Measurements from ENCODE around the gene TPP1. TPM values are rescaled to one million over a fixed set of nuclear protein-coding genes. Genes with fewer than 3 reads are reported as not detected.

TPP1 gene
- total RNA-seq, 2 donors from 2014 or later = 80.9 to 137 TPM

DNA sequence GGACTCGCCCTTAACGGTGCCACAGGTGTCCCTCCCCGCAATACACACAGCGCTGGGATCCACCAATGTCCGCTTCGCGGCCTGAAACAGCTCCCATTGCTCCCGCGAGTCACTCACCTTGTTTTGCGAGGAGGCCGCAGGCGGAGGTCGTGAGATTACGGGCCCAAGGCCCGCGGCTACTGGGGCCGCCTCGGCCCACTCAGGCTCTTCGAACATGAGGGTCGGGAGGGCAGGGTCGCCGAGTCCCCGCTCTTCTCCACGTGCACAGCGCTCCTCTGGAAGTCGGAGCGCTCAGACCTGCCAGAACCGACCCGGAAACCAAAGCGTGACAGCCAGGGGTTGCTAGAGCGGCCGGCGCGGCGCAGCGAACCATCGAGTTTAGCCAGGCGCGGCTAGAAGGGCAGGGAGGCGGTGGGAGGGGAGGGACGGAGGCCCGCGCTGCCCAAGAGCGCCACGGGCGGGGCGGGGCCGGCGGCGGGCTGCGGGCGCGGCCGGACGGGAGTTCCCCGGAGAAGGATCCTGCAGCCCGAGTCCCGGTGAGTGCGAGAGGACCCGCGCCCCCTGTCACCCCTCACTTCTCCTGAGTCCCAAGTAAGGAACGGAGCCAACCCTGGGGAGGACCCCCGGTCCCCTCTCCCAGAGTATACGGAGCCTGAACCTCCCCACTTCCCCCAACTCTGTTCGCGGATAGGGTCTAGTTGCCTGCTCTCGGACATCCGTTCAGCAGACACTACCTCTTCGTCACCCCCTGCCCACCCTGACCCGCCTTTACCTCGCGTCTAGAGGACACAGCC is 15.7 kb downstream of the TPP1 start, which contains the start of the genes ILK and RRP8:
TSS of gene ILK (plus strand) at position 488 of the 794 bp plus-strand sequence. CDS start 498 bp downstream, outside the sequence.
TSS of gene RRP8 (minus strand) at position 330 of the 794 bp plus-strand sequence. CDS start at position 216, 114 bp downstream.
- peak; percentile 98 for DNase-seq (ENCODE audit: low spot score)
- intact Hi-C loops (cut with DNase I) = no loop called here

DNA sequence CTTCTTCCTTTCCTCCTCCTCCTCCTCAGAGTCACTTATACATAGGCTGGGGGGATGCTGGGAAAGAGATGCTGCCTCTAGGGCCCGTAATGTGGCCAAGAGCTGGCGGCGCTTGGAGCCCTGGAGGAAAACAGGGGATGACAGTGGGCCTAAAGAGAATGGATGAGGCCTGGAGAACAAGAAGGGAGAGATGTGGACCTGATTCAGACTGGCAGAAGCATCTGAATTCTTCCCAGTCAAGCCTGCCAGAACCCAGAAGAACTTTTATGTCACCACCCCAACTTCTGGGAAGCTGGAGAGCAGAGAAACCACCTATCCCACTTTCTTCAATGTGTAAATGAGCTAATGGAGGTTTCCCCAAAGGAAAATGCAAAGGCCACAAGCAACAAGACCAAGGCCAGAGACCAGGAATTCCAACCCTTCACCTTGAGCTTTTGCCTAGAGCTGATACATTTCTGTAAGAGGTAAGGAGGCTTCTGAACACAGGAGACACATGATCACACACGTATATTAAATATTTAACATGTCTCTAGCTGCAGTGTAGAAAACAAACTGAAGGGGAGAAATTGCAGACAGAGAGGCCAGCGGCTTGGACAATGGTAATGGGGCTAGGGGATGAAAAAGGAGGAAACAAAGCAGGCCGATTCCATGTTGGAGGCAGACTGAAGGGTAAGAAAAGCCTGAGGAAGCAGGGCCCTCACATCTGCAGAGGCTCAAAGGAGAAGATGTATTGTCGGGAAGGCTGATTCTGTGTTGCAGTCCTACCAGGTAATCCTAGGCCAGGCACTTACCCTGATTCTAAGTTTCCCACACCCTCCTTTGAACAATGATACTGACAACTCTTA is 16.9 kb downstream of the TPP1 start:
- intact Hi-C loops (cut with DNase I) = no loop called here
- no peak for DNase-seq (ENCODE audit: low spot score)

DNA sequence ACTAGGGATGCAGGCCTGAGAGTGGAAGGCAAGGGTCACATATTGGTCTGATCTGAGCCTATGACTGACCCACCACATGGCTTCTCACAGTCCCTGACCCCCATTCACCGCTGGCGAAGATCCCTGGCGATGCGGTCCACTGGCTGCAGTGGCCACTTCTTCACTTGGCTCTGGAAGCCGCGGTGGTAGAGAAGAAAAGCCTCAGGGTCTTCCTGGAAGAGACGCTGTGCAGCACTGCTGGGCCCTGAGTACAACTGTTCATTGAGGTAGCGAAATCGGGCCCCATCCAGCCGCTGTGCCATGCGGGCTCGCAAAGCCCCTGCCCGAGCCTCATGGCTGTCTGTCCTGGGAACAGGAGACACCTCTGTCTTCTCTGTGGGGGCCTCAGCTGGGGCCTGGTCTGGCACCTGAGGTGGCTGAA is 18.2 kb downstream of the TPP1 start:
- no peak for DNase-seq (ENCODE audit: low spot score)
- intact Hi-C loops (cut with DNase I) = no loop called here

DNA sequence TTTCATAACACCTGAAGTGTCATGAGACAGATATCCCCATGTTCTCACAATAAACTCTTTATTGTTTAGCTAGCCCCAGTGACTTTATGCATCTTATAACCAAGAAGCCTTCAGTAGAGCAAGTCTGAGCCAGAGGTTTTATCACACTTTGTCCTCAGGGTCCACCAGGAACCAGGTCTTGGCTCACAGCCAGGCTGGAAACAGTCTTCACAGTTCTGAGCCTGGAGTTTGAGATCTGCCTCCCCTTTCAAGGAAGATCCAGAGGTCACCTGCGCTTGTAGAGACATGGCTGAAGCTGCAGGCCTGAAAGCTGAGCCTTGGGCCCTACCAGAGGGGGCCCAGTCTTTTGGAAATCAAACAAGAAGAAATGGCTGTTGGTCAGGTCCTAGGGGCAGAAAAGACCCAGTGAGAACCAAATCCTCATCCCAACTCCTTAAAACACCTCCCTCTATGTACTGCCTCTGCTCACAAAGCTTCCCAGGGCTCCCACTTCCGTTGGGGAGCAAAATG is 19.3 kb downstream of the TPP1 start:
- intact Hi-C loops (cut with DNase I) = no loop called here
- no peak for DNase-seq (ENCODE audit: low spot score)

DNA sequence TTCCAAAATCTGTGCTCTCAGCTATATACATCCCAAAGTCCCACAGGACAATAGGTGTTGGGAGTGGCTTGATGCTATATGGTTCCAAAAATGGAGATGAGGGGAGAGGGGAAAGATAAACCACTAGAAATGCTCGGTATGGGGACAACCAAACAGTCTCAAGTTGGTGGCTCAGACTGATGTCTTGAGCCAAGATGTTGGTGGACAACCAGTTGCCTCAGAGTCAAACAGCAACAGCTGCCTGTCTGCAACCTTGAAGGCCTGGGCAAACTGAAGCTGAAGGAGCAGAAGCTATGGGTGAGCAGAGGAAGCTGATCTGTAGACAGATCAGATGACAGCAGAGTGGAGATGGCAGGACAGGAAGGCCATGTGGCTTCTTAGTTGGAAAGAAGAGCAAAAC is 19.8 kb downstream of the TPP1 start:
- intact Hi-C loops (cut with DNase I) = no loop called here

DNA sequence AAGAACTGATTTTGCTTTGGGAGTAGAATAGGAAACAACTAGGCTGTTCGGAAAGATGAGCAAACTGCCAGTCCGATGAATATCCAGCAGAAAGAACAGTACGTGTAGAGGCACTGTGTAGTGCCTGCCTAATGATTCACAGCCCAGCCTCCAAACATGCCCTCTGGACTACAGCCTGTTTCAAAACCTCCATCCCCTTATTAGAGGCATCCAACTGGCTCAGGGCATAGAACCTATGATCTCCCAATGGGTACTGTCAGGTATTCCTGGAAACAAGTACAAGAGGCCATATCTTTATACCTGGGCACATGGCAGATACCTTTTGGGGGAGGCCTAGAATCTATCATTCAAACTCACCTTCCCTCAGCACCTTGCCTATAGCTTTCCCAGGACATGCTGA is 20.7 kb downstream of the TPP1 start:
- intact Hi-C loops (cut with DNase I) = no loop called here
- no peak for DNase-seq (ENCODE audit: low spot score)

More for the DNA sequence above, 19.8 kb downstream of the TPP1 start:
- DNase-seq (ENCODE audit: low spot score) = no peak

DNA sequence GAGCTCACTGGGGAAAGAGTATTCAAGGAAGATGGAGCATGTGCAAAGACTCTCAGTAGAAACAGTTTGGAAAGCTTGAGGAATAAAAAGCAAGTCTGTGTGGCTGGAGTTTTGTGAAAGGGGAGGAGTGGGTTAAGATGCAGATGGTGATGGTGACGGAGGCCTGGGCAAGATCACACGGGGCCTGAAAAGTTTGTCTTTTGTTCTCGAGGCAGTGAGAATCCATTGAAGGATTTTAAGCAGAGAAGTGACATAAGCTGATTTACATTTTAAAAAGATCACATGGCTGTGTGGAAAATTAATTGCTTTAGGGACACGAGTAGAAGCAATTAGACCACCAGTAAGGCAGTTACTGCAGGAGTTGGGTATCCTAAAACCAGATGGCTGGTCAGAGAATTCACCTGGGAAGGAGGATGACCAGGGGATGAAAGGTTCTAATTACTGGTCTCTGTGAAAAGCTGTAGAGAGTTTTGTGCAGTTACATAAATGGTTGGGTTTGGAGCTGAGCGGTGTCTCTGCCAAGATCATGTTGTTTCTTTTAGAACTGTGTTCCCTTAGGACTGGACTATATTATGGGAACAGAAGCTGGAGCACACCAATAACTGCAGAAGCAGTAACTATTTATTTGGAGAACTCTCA is 22.9 kb downstream of the TPP1 start:
- intact Hi-C loops (cut with DNase I) = no loop called here
- no peak for DNase-seq (ENCODE audit: low spot score)

DNA sequence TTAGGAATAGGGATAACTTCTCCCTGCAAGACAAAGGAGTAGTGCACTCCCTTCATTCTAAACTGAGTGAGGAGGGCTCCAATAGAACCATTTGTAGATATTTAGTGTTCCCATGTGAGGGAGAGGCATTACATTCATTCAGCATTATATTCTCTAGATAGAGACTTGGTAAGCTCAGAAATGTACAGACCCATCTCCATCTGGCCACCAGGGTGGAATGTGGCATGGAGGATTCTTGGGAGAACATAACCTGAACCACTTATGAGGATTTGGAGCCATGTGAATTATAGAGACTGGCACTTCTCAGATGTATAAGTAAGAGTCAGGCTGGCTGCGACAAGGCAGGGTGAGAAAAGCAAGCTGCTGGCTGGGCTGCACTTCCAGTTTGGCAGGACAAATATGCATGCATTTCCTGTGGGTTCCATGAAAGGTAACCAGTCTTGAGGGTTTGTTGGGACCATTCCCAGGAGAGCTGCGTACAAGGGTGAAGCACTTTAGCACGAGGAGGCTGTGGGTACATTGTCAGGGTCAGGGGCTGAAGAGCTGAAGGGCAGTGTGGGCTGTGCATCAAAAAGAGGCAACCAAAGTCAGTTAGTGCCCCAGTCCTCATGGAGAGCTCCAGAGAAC is 25.0 kb downstream of the TPP1 start:
- no peak for DNase-seq (ENCODE audit: low spot score)
- intact Hi-C loops (cut with DNase I) = loop anchor here in 1 of 2 donors (2.0 kb wide), 1 partner anchor 59 kb away; no protein-coding TSS in a partner anchor

DNA sequence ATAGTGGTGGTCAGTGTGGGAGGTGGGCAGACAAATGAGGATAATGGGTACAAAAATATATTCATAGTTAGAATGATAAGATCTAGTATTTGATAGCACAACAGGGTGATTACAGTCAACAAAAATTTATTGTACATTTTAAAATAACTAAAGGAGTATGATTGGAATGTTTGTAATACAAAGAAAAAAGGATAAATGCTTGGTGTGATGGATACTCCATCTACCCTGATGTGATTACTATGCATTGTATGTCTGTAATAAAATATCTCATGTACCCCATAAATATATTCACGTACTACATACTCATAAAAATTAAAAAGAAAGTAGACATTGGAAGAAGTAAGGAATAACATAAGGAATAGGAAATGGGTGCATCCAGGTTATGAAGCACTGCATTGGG is 31.2 kb downstream of the TPP1 start:
- intact Hi-C loops (cut with DNase I) = no loop called here
- DNase-seq (ENCODE audit: low spot score) = no peak

DNA sequence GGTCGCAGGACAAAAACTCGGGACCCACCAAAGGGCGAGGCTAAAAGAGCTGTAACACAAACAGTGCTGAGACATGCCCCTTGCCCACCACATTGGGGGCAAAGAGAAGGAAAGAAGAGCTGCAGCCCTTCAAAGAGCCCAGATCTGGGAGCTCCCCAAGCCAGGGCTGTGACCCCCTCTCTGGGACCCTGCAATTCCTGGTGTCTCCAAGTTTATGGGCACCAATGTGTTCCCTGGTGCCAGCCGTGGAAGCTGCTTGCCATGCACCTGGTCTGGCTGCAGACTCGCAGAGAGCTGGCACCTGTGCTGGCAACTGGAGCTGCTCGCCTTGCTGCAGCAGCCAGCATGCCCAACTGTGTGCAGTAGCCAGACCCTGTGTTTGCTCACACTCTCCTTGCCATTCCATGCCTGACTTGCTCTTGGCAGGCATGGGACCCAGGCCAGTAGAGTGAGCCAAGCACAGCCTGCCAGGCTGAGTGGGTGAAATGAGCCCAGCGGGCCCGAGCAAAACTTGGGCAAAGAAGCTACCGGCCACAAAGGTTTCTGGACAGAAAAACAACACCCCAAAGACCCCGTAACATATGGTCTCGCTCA is 31.8 kb downstream of the TPP1 start:
- intact Hi-C loops (cut with DNase I) = no loop called here
- DNase-seq (ENCODE audit: low spot score) = no peak

DNA sequence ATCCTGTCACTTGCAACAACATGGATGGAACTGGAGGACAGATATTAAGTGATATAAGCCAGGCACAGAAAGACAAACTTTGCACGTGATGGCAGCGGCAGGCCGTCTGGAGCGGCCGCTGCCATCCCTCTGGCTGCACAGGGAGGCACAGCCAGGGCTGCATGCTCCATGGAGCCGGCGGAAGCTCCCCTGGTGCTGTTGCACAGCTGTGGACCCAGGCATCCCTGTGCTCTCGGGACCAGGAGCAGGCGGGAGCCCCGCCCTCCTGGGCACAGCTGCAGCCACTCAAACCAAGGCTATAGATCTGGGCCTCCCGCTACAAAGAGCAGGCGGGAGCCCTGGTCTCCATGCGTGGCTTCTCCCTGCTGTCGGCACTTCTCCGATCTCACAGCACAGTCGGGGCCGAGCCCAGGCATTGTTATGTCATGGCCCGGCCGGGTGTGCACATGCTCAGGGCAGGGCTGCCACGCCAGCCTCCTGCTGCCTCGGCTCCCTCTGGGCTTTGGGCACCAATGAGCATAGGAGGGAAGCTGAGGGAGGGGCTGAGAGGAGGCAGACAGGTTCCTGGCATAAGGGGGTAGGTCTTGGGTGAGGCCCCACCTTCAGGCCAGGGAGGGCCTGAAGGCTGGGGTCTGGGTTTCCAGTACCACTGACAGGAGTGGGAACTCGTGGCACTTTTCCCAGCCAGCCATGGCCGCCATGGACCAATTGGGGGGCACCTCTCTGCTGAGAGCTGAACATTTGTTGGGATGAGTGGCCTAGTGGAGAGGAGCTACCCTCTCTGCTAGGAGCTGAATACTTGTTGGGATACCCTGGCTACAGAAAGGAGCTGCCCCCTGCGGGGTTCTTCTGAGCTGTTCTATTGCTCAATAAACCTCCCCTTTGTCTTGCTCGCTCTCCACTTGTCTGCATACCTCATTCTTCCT is 32.5 kb downstream of the TPP1 start:
- intact Hi-C loops (cut with DNase I) = no loop called here
- DNase-seq (ENCODE audit: low spot score) = no peak

DNA sequence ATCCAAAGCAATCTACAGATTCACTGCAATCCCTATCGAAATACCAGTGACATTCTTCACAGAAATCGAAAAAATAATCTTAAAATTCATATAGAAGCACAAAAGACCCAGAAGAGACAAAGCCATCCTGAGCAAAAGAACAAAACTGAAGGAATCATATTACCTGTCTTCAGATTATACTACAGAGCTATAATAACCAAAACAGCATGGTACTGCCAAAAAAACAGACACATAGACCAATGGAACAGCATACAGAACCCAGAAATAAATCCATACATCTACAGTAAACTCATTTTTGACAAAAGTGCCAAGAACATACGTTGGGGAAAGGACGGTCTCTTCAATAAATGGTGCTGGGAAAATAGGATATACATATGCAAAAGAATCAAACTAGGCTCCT is 34.7 kb downstream of the TPP1 start:
- no peak for DNase-seq (ENCODE audit: low spot score)
- intact Hi-C loops (cut with DNase I) = no loop called here

DNA sequence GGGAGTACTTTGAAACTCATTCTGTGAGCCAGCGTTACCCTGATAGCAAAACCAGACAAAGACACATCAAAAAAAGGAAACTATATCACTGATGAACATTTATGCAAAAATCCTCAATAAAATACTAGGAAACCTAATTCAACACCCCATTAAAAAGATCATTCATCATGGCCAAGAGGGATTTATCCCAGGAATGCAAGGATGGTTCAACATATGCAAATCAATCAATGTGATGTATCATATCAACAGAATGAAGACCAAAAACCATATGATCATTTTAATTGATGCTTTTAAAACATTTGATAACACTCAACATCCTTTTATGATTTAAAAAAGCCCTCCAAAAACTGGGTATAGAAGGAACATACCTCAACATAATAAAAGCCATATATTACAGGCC is 35.6 kb downstream of the TPP1 start:
- no peak for DNase-seq (ENCODE audit: low spot score)
- intact Hi-C loops (cut with DNase I) = no loop called here

DNA sequence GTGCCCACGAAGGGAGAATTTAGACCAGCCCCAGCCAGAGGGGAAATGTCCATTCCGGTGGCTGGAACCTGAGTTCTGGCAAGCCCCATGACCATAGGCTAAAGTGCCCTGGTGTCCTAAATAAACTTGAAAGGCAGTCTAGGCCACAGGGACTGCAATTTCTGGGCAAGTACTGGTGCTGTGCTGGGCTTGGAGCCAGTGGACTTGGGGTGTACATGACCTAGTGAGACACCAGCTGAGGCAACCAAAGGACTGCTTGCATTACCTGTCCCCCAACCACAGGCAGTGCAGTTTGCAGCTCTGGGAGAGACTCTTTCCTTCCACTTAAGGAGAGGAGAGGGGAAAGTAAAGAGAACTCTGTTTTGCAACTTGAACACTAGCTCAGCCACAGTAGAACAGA is 39.5 kb downstream of the TPP1 start:
- no peak for DNase-seq (ENCODE audit: low spot score)
- intact Hi-C loops (cut with DNase I) = no loop called here

DNA sequence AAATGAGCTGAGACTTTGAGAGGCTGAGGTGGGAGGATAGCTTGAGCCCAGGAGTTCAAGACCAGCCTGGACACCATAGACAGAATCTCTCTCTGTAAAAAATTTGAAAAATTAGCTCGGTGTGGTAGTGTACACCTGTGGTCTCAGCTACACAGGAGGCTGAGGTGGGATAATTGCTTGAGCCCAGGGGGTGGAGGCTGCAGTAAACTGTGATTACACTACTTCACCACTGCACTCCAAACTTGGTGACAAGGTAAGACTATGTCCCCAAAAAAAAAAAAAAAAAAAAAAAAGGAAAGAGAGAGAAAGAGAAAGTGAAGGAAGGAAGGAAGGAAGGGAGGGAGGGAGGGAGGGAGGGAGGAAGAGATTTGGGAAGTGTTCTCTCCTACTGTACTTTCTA is 41.1 kb downstream of the TPP1 start:
- intact Hi-C loops (cut with DNase I) = no loop called here
- no peak for DNase-seq (ENCODE audit: low spot score)

DNA sequence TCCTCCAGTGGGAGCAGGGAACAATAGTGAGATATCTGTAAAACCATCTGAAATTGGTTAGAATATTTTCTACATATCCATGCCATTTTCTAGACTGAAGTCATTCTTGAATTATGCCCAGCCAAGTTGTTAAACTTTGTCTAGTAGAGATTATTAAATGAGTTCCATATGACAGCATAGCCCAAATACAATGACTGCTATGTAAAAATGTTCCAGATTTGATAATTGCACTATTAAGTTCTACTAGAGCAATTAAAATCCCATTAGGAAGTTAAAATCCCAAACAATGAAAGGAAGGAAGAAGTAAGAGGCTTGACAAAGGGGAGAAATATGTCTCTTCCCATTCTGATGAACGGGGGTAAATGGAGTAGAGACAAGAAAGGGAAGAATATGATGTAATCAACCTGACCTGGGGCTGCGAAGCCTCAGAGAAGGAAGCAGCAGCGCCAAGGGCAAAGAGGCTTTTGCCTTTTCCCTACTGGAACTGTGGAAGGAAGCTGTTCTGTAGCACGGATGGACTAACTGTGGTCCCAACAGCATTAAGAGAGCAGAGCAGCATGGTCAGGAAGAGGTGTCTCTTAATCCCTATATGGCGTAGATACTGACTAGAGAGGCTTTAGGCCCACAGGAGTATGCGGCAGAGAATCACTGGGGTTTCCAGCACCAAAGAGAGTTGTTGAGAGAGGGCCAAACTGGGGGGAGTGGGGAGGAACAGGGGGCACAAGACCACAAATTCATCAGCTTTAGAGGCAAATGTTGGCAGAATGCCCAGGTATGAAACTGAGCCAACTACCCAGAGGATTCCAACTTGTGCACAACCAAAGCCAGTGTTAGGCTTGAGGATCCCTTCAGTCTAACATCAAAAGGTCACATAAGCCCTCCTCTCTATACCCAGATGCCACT is 42.5 kb downstream of the TPP1 start:
- intact Hi-C loops (cut with DNase I) = no loop called here
- DNase-seq (ENCODE audit: low spot score) = no peak

Data from posterior vena cava (tissue), 2 donors.